ENCODE results near the gene GPN2.
A peak's percentile ranks its signal among the peaks of the same experiment; 100 is the strongest.

DNA sequence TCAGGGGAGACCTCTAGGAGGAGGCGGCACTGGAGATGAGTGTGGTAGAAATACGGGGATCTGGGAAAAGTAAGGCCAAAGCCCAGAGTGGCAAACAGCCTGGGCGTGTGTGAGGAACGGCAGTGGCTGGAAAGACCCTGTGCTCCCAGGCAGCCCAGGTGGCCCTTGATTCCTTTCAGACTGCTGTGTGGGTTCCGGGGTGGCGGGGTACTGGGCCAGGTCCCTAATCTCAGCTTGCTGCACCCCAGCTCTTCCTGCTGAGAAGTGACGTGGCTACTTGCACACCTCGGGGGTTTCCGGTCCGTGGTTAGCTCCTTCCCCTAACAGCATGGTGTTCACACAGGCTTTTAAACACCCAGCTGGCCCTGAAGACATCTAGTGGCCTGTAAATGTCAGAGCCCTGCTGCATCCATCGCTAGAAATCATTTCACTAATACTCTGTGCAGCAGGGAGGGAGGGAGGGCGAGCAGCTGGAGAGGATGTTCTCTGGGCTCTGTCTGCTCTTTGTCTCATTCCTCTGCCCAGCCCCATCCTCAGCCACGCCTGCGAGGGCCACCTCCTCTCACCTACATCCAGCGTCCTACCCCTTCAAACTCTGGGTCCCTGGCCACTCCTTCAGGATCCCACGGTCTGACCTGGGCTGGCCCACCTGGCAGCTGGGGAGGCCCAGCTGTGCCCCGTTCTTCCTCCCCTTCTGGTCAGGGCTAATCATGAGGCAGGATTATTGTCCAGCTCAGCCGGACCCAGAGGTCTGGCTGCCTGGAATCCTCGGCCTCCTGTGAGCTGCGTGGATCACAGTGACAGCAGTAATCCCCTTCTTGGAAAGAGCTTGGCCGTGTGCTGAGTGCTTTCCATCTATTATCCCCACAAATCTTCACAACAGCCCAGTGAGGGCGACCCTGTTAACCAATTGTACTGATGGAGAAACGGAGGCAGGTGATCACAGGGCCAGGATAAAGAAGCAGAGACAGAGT, 56.4 kb downstream of the GPN2 start:
- TF ChIP-seq, protein P1, sequence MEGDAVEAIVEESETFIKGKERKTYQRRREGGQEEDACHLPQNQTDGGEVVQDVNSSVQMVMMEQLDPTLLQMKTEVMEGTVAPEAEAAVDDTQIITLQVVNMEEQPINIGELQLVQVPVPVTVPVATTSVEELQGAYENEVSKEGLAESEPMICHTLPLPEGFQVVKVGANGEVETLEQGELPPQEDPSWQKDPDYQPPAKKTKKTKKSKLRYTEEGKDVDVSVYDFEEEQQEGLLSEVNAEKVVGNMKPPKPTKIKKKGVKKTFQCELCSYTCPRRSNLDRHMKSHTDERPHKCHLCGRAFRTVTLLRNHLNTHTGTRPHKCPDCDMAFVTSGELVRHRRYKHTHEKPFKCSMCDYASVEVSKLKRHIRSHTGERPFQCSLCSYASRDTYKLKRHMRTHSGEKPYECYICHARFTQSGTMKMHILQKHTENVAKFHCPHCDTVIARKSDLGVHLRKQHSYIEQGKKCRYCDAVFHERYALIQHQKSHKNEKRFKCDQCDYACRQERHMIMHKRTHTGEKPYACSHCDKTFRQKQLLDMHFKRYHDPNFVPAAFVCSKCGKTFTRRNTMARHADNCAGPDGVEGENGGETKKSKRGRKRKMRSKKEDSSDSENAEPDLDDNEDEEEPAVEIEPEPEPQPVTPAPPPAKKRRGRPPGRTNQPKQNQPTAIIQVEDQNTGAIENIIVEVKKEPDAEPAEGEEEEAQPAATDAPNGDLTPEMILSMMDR (IDR thresholded peaks at IDR 0.05; ENCODE audit: insufficient read depth, low read length): peak; percentile 19
- TF ChIP-seq POLR2AphosphoS5 (IDR thresholded peaks at IDR 0.05; ENCODE audit: low read depth) (peak; percentile 25; the same call in 1 of the 2 replicates), GABPA (IDR thresholded peaks at IDR 0.05; ENCODE audit: low read depth) (peak; percentile 79)
